Breast epithelium (tissue), 3 donors: ENCODE measurements around the gene CCDC85C.

Source experiments
- POLR2A ChIP-seq: fragments of 450-650 bp; IDR thresholded peaks from one replicate; pipeline ENCODE4 v1.6.1; 2016; ENCODE audit warnings: antibody characterized with exemption, mild to moderate bottlenecking, moderate library complexity
- POLR2AphosphoS5 ChIP-seq, 3 donors: sonication (generic); formaldehyde crosslinking; IDR thresholded peaks; one replicate each; pipeline ENCODE4 v1.6.1; 2017; ENCODE audit warnings: antibody characterized with exemption in 3 of 3
- TF ChIP-seq, protein P1 (sequence below), 3 donors: fragments of 450-650 bp; IDR thresholded peaks; one replicate each; pipeline ENCODE4 v1.5.1; 2016 to 2017; ENCODE audit warnings: antibody characterized with exemption in 3 of 3, mild to moderate bottlenecking in 3 of 3, moderate library complexity in 3 of 3

GRCh38 chr14:99624971-99625370 lies 21.0 kb upstream of the CCDC85C start:
- TF ChIP-seq, protein P1, sequence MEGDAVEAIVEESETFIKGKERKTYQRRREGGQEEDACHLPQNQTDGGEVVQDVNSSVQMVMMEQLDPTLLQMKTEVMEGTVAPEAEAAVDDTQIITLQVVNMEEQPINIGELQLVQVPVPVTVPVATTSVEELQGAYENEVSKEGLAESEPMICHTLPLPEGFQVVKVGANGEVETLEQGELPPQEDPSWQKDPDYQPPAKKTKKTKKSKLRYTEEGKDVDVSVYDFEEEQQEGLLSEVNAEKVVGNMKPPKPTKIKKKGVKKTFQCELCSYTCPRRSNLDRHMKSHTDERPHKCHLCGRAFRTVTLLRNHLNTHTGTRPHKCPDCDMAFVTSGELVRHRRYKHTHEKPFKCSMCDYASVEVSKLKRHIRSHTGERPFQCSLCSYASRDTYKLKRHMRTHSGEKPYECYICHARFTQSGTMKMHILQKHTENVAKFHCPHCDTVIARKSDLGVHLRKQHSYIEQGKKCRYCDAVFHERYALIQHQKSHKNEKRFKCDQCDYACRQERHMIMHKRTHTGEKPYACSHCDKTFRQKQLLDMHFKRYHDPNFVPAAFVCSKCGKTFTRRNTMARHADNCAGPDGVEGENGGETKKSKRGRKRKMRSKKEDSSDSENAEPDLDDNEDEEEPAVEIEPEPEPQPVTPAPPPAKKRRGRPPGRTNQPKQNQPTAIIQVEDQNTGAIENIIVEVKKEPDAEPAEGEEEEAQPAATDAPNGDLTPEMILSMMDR (IDR thresholded peaks at IDR 0.05): no peak
- TF ChIP-seq POLR2A: no peak
- no peak for TF ChIP-seq POLR2AphosphoS5 (IDR thresholded peaks at IDR 0.05)
